H9 (cell line): ENCODE results near the gene ASCC1. TPM values are rescaled to one million over a fixed set of nuclear protein-coding genes. Genes with fewer than 3 reads are reported as not detected.

Experiments used
- DNase-seq: peaks from one replicate; pipeline ENCODE4 v3.0.0-alpha.2; 2017
- H2AFZ ChIP-seq: one replicate; pipeline ENCODE4 v1.6.1; 2013; ENCODE audit warnings: mild to moderate bottlenecking, low read length, control low read depth, moderate library complexity
- H2AK5ac ChIP-seq: 2 replicates; pipeline ENCODE4 v1.6.1; 2013; ENCODE audit warnings: low read length, control low read depth, mixed read lengths; ENCODE audit not compliant: insufficient read length
- H2BK120ac ChIP-seq: one replicate; pipeline ENCODE4 v1.6.1; 2013; ENCODE audit warnings: low read depth, mild to moderate bottlenecking, low read length, control low read depth, inconsistent platforms; ENCODE audit not compliant: poor library complexity, severe bottlenecking
- H2BK12ac ChIP-seq: 2 replicates; pipeline ENCODE4 v1.6.1; 2013; ENCODE audit warnings: low read length, control low read depth, mixed read lengths, low read depth; ENCODE audit not compliant: insufficient read length
- H2BK15ac ChIP-seq: 2 replicates; pipeline ENCODE4 v1.6.1; 2013; ENCODE audit warnings: low read depth, low read length, control low read depth
- H2BK20ac ChIP-seq: one replicate; pipeline ENCODE4 v1.6.1; 2013; ENCODE audit warnings: low read depth, mild to moderate bottlenecking, low read length, control low read depth, inconsistent platforms; ENCODE audit not compliant: poor library complexity, severe bottlenecking
- H2BK5ac ChIP-seq: 2 replicates; pipeline ENCODE4 v1.6.1; 2013; ENCODE audit warnings: low read length, control low read depth, mixed read lengths; ENCODE audit not compliant: insufficient read length
- H3K14ac ChIP-seq: 2 replicates; pipeline ENCODE4 v1.6.1; 2013; ENCODE audit warnings: low read length, control low read depth; ENCODE audit not compliant: insufficient read depth
- H3K18ac ChIP-seq: 2 replicates; pipeline ENCODE4 v1.6.1; 2013; ENCODE audit warnings: low read depth, mild to moderate bottlenecking, mixed read lengths, low read length, control low read depth; ENCODE audit not compliant: insufficient read length
- H3K23ac ChIP-seq: 2 replicates; pipeline ENCODE4 v1.6.1; 2013; ENCODE audit warnings: low read length, control low read depth, mixed read lengths, low read depth; ENCODE audit not compliant: insufficient read length
- H3K23me2 ChIP-seq: 2 replicates; pipeline ENCODE4 v1.6.1; 2013; ENCODE audit warnings: low read depth, mild to moderate bottlenecking, mixed read lengths, low read length, control low read depth; ENCODE audit not compliant: insufficient read length, poor library complexity, severe bottlenecking
- H3K27ac ChIP-seq: 2 replicates; pipeline ENCODE4 v1.5.1; 2013; ENCODE audit warnings: low read length, control low read depth, mixed read lengths, low read depth; ENCODE audit not compliant: insufficient read length
- H3K27me3 ChIP-seq: 2 replicates; pipeline ENCODE4 v1.6.1; 2013; ENCODE audit warnings: low read length, control low read depth, inconsistent platforms; ENCODE audit not compliant: insufficient read depth
- H3K4ac ChIP-seq: 2 replicates; pipeline ENCODE4 v1.6.1; 2013; ENCODE audit warnings: low read depth, mild to moderate bottlenecking, control low read depth, inconsistent platforms, low read length, moderate library complexity
- H3K4me1 ChIP-seq: 2 replicates; pipeline ENCODE4 v1.6.1; 2013; ENCODE audit warnings: low read length, control low read depth, inconsistent platforms; ENCODE audit not compliant: insufficient read depth
- H3K4me2 ChIP-seq: 2 replicates; pipeline ENCODE4 v1.6.1; 2013; ENCODE audit warnings: low read length, control low read depth, mixed read lengths; ENCODE audit not compliant: insufficient read length, insufficient read depth
- H3K56ac ChIP-seq: 2 replicates; pipeline ENCODE4 v1.6.1; 2013; ENCODE audit warnings: low read depth, mild to moderate bottlenecking, mixed read lengths, low read length, control low read depth; ENCODE audit not compliant: insufficient read length
- H3K79me1 ChIP-seq: 2 replicates; pipeline ENCODE4 v1.6.1; 2013; ENCODE audit warnings: low read depth, mild to moderate bottlenecking, moderate library complexity, low read length, control low read depth, inconsistent platforms; ENCODE audit not compliant: insufficient read depth, poor library complexity, severe bottlenecking
- H3K79me2 ChIP-seq: 2 replicates; pipeline ENCODE4 v1.6.1; 2013; ENCODE audit warnings: low read length, control low read depth, inconsistent platforms; ENCODE audit not compliant: insufficient read depth
- H3K9ac ChIP-seq: 2 replicates; pipeline ENCODE4 v1.6.1; 2013; ENCODE audit warnings: low read length, control low read depth, mixed read lengths; ENCODE audit not compliant: insufficient read length; ENCODE audit errors: extremely low read depth
- H3K9me3 ChIP-seq: one replicate; pipeline ENCODE4 v1.6.1; 2013; ENCODE audit warnings: low read depth, low read length, inconsistent platforms; ENCODE audit not compliant: control insufficient read depth
- H3T11ph ChIP-seq: one replicate; pipeline ENCODE4 v1.6.1; 2013; ENCODE audit warnings: mild to moderate bottlenecking, low read length, control low read depth, inconsistent platforms
- H4K20me1 ChIP-seq: one replicate; pipeline ENCODE4 v1.6.1; 2013; ENCODE audit not compliant: control insufficient read depth, insufficient read length, insufficient read depth
- H4K5ac ChIP-seq: 2 replicates; pipeline ENCODE4 v1.6.1; 2013; ENCODE audit warnings: low read depth, mild to moderate bottlenecking, mixed read lengths, low read length, control low read depth; ENCODE audit not compliant: insufficient read length
- H4K8ac ChIP-seq: replicated peaks from 2 replicates; pipeline ENCODE4 v1.6.1; 2013; ENCODE audit warnings: low read length, control low read depth, mixed read lengths, low read depth; ENCODE audit not compliant: insufficient read length
- H4K91ac ChIP-seq: 2 replicates; pipeline ENCODE4 v1.6.1; 2013; ENCODE audit warnings: low read depth, mild to moderate bottlenecking, moderate library complexity, mixed read lengths, low read length, control low read depth; ENCODE audit not compliant: insufficient read length
- H3K27ac Mint-ChIP-seq, 3 experiments: 2 replicates in 2 of 3; 3 replicates in 1 of 3; pipeline ENCODE4 v1.8.0; 2020 to 2021; ENCODE audit warnings: mixed read lengths in 3 of 3, mild to moderate bottlenecking in 1 of 3, moderate library complexity in 1 of 3
- H3K27me3 Mint-ChIP-seq: 2 replicates; pipeline ENCODE4 v1.8.0; 2021; ENCODE audit warnings: low read depth, mild to moderate bottlenecking, moderate library complexity, mixed read lengths
- H3K36me3 Mint-ChIP-seq, 3 experiments: 2 replicates in 2 of 3; 3 replicates in 1 of 3; pipeline ENCODE4 v1.8.0; 2020 to 2021; ENCODE audit warnings: low read depth in 3 of 3, mixed read lengths in 3 of 3; ENCODE audit not compliant: insufficient read depth in 1 of 3
- H3K4me1 Mint-ChIP-seq, 2 experiments: 2 replicates each; pipeline ENCODE4 v1.8.0; 2020; ENCODE audit warnings: mixed read lengths in 2 of 2
- H3K4me3 Mint-ChIP-seq, 2 experiments: 2 replicates in 1 of 2; 3 replicates in 1 of 2; pipeline ENCODE4 v1.8.0; 2020 to 2021; ENCODE audit warnings: mild to moderate bottlenecking in 2 of 2, mixed read lengths in 2 of 2, moderate library complexity in 1 of 2
- H3K9me3 Mint-ChIP-seq, 2 experiments: 2 replicates in 1 of 2; 3 replicates in 1 of 2; pipeline ENCODE4 v1.8.0; 2020; ENCODE audit warnings: mild to moderate bottlenecking in 2 of 2, mixed read lengths in 2 of 2, moderate library complexity in 1 of 2
- CTCF ChIP-seq: fragments of 200-600 bp; sonication (generic); conservative IDR thresholded peaks from 3 replicates; pipeline ENCODE4 v1.8.0; 2021; ENCODE audit warnings: antibody characterized with exemption, mild to moderate bottlenecking
- WGBS: extraction: QIAGEN DNeasy Blood & Tissue Kit; methylation state at CpG from one replicate; pipeline ENCODE4 v1.1.7; 2013; ENCODE audit warnings: missing lambda C conversion rate, low lambda C conversion rate, mixed read lengths; ENCODE audit not compliant: insufficient read length; ENCODE audit errors: extremely low coverage; 5-methylcytosine and 5-hydroxymethylcytosine counted together
- total RNA-seq: library from RNA; stranded (reverse); gene quantifications from 2 replicates; pipeline ENCODE4 v1.2.1, GENCODE V29; 2021

The ASCC1 gene
- total RNA-seq, 1 experiment from 2014 or later: 41.2 TPM

- H3K23ac ChIP-seq: no peak overlapping the region
- H3K9me3 Mint-ChIP-seq: no peaks in the 10 kb centered on the region
- no peaks in the 10 kb centered on the region for H3K4me1 Mint-ChIP-seq
- no peak overlapping the region for H3K9ac ChIP-seq
- H3T11ph ChIP-seq: no peak overlapping the region
- H2AFZ ChIP-seq: no peak overlapping the region
- H4K8ac ChIP-seq: no peak overlapping the region
- H3K9me3 ChIP-seq: no peaks in the 10 kb centered on the region
- no peak overlapping the region for H2BK20ac ChIP-seq
- no peak overlapping the region for H3K18ac ChIP-seq
- H4K91ac ChIP-seq: no peak overlapping the region
- no peak overlapping the region for H4K5ac ChIP-seq
- no peak overlapping the region for H3K4me2 ChIP-seq
- no peak overlapping the region for H2AK5ac ChIP-seq
- no peak for TF ChIP-seq CTCF
- H3K36me3 Mint-ChIP-seq: peaks cover 1 to 13% (median 12%) of the 10 kb centered on the region in 3 experiments; a peak in 4 of 7 replicates
- H4K20me1 ChIP-seq: no peaks in the 10 kb centered on the region
- H3K27me3 Mint-ChIP-seq: no peaks in the 10 kb centered on the region
- no peak overlapping the region for H3K27ac Mint-ChIP-seq
- no peak overlapping the region for H3K4me3 Mint-ChIP-seq
- H2BK12ac ChIP-seq: no peak overlapping the region
- no peak for DNase-seq
- no peak overlapping the region for H2BK5ac ChIP-seq
- H2BK15ac ChIP-seq: no peak overlapping the region
- no peaks in the 10 kb centered on the region for H3K79me2 ChIP-seq
- no CpG with 5 or more reads among the region's 10 CpGs for WGBS
- no peaks in the 10 kb centered on the region for H3K27me3 ChIP-seq
- no peak overlapping the region for H3K27ac ChIP-seq
- H3K23me2 ChIP-seq: no peaks in the 10 kb centered on the region
- no peak overlapping the region for H2BK120ac ChIP-seq
- H3K4me1 ChIP-seq: no peaks in the 10 kb centered on the region
- no peaks in the 10 kb centered on the region for H3K79me1 ChIP-seq
- H3K56ac ChIP-seq: no peak overlapping the region
- no peak overlapping the region for H3K14ac ChIP-seq
- no peak overlapping the region for H3K4ac ChIP-seq
These were observed 59.9 kb downstream of the ASCC1 start for GRCh38 chr10:72156223-72156622.
